Heart left ventricle (tissue), 13 donors: ENCODE data around the gene SLCO6A1.

Source experiments
- CTCF ChIP-seq, 12 donors: fragments of 200-600 bp; sonication (generic) in 4 of 12; IDR thresholded peaks; one replicate each; pipeline versions ENCODE4 v1.5.0 to v1.8.0; 2018 to 2022; ENCODE audit warnings: antibody characterized with exemption in 12 of 12, mild to moderate bottlenecking in 5 of 12
- POLR2A ChIP-seq, 2 donors: fragments of 450-650 bp; IDR thresholded peaks; one replicate each; pipeline ENCODE4 v1.6.1; 2017; ENCODE audit warnings: antibody characterized with exemption in 2 of 2, mild to moderate bottlenecking in 2 of 2, moderate library complexity in 2 of 2
- donor health status: ischemic (EF 13 %, LVEDD 7.1; RV severe dilation, severe dysfunction).
- donor health status: DM: no; HTN: yes; CAD: no.
- donor health status: DM: no; HTN: no; CAD: no.
- donor health status: ischemic (EF 25% LVEDD 6.9; RV normal size, moderate dysfunction).
- donor health status: ischemic (EF 25% LVEDD 5.7; RV mildly dilated, moderate dysfunction).
- donor health status: ischemic (EF 35%, LVEDD 5.7; RV mildly dilated, moderate dysfunction).
- donor health status: nonischemic (EF 11% LVEDD 7.7; RV severe dilation, severe dysfunction).
- donor health status: DM: yes; HTN: yes; CAD: no.
- donor health status: PGD.
- donor health status: ischemic (EF 29% LVEDD 5.4; RV normal size, mild dysfunction).
- donor health status: nonischemic (EF 23%, LVEDD 6.1; RV moderate dilation, normal function).

- TF ChIP-seq CTCF (IDR thresholded peaks at IDR 0.05) (no peak), POLR2A (IDR thresholded peaks at IDR 0.05) (no peak)
These were observed 80.3 kb downstream of the SLCO6A1 start for GRCh38 chr5:102418531-102418930.
